GM19463 (cell line): ENCODE measurements around the gene YTHDF2.
"Not testable (repeated sequence)": the region's sequence is repeated elsewhere in the genome, so short reads cannot be mapped to it uniquely, and the experiment has no call there.

ENCODE experiments used
- ATAC-seq: cut with Tn5 transposase; IDR thresholded peaks from one replicate; pipeline ENCODE4 v1.9.1; 2021; ENCODE audit warnings: mild to moderate bottlenecking, moderate library complexity; ENCODE audit not compliant: unreplicated experiment

YTHDF2 gene

GRCh38 chr1:28736450-28737306, at the start of gene YTHDF2:
Gene YTHDF2, plus strand, starts transcription at chr1:28736940. Its CDS starts 181 bp downstream, at chr1:28737121.
- peak; percentile 94 for ATAC-seq

- ATAC-seq, result not testable (repeated sequence)
Observed at GRCh38 chr1:28691627-28692026, 45.1 kb upstream of the YTHDF2 start.

- ATAC-seq, result no peak
Observed at GRCh38 chr1:28703629-28704028, 33.1 kb upstream of the YTHDF2 start.

GRCh38 chr1:28716336-28716735, 20.4 kb upstream of the YTHDF2 start:
- ATAC-seq, result no peak

- ATAC-seq, result no peak
Observed at GRCh38 chr1:28718166-28718565, 18.6 kb upstream of the YTHDF2 start.

- ATAC-seq, result no peak
Observed at GRCh38 chr1:28718586-28719331, 18.0 kb upstream of the YTHDF2 start.

GRCh38 chr1:28719332-28719619, 17.5 kb upstream of the YTHDF2 start:
- no peak for ATAC-seq

GRCh38 chr1:28720376-28720775, 16.4 kb upstream of the YTHDF2 start:
- no peak for ATAC-seq

- not testable (repeated sequence) for ATAC-seq
Observed at GRCh38 chr1:28721927-28722326, 14.8 kb upstream of the YTHDF2 start.

GRCh38 chr1:28725365-28725764, 11.4 kb upstream of the YTHDF2 start:
- not testable (repeated sequence) for ATAC-seq

- ATAC-seq, result no peak
Observed at GRCh38 chr1:28735961-28736449, 735 bp upstream of the YTHDF2 start.

GRCh38 chr1:28737307-28738132, 780 bp downstream of the YTHDF2 start:
- peak; percentile 3 for ATAC-seq

- ATAC-seq, result no peak
Observed at GRCh38 chr1:28740118-28740517, 3.4 kb downstream of the YTHDF2 start.

GRCh38 chr1:28744184-28744583, 7.4 kb downstream of the YTHDF2 start:
- no peak for ATAC-seq

GRCh38 chr1:28745653-28746173, 9.0 kb downstream of the YTHDF2 start:
- no peak for ATAC-seq

GRCh38 chr1:28750330-28750729, 13.6 kb downstream of the YTHDF2 start:
- no peak for ATAC-seq

- ATAC-seq, result not testable (repeated sequence)
Observed at GRCh38 chr1:28750771-28751294, 14.1 kb downstream of the YTHDF2 start.

- no peak for ATAC-seq
Observed at GRCh38 chr1:28751315-28752060, 14.7 kb downstream of the YTHDF2 start.

GRCh38 chr1:28755701-28756100, 19.0 kb downstream of the YTHDF2 start:
- ATAC-seq, result no peak

- ATAC-seq, result no peak
Observed at GRCh38 chr1:28756846-28757245, 20.1 kb downstream of the YTHDF2 start.
